WI38 (cell line): ENCODE data around the gene PFDN1.

ENCODE experiments used
- H3K4me3 ChIP-seq: 2 replicates; pipeline ENCODE4 v1.5.1; 2011; ENCODE audit warnings: low read depth, mild to moderate bottlenecking, control low read depth, low read length
- TF ChIP-seq, protein P1 (sequence below): IDR thresholded peaks from 2 replicates; pipeline ENCODE4 v1.5.1; 2012; ENCODE audit warnings: low read depth, mild to moderate bottlenecking, control low read depth, low read length

Gene PFDN1

DNA sequence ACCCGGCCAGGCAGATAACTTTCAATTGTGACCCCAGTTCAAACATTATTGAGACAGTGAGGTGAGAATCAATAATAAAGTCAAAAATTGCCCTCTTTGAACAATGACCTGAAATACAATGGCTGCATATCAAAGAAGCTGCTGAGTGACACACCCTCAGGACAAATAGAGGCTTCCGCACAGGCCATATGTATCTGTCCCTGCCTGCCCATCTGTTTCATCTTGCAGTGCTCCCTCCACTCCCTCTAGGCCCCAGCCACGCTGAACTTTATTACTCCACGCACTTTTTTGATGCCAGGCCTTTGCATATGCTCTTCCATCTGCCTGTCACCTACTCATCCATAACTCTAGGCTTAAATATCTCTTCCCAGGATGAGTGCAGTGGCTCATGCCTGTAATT is 15.9 kb upstream of the PFDN1 start:
- H3K4me3 ChIP-seq = no peak overlapping the region
- TF ChIP-seq, protein P1, sequence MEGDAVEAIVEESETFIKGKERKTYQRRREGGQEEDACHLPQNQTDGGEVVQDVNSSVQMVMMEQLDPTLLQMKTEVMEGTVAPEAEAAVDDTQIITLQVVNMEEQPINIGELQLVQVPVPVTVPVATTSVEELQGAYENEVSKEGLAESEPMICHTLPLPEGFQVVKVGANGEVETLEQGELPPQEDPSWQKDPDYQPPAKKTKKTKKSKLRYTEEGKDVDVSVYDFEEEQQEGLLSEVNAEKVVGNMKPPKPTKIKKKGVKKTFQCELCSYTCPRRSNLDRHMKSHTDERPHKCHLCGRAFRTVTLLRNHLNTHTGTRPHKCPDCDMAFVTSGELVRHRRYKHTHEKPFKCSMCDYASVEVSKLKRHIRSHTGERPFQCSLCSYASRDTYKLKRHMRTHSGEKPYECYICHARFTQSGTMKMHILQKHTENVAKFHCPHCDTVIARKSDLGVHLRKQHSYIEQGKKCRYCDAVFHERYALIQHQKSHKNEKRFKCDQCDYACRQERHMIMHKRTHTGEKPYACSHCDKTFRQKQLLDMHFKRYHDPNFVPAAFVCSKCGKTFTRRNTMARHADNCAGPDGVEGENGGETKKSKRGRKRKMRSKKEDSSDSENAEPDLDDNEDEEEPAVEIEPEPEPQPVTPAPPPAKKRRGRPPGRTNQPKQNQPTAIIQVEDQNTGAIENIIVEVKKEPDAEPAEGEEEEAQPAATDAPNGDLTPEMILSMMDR = no peak

DNA sequence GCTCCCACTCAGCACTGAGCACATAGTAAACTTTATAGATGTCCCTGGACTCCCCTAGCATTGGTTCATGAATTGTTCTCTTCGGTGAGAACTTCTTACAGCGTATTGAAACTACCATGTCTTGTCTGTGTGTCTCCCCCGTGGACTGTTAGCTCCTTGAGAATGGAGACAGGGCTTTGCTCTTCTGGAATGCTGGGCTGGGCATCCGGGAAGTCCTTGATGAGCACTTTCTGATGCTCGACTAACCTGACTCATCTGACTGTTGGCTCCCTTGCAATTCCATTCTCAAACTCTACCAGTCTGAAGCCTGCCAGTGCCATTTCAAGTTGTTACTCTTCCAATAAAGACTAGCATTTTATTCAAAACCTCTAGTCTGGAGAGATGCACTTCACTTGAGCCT is 15.0 kb upstream of the PFDN1 start:
- TF ChIP-seq, protein P1 = no peak

DNA sequence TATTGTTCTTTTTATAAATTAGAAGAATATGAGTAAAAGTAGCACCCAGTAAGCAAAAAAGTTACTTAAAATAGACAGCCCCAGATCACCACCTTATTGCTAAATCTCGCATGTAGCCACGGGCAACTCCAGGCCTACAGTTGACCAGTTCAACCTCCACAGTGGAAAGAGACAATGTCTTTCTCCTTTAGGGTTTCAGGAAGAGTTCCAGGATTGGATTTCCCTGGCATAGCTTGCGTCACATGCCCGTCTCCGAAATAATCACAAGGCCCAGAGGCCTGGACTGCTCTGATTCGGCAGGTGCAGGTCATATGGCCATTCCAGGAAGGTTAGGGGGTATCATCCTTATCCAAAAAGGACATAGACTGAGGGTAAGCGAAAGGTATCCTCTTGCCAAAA is 9.9 kb upstream of the PFDN1 start:
- TF ChIP-seq, protein P1 = no peak
- no peak overlapping the region for H3K4me3 ChIP-seq

More for the DNA sequence above, 15.0 kb upstream of the PFDN1 start:
- no peak overlapping the region for H3K4me3 ChIP-seq

DNA sequence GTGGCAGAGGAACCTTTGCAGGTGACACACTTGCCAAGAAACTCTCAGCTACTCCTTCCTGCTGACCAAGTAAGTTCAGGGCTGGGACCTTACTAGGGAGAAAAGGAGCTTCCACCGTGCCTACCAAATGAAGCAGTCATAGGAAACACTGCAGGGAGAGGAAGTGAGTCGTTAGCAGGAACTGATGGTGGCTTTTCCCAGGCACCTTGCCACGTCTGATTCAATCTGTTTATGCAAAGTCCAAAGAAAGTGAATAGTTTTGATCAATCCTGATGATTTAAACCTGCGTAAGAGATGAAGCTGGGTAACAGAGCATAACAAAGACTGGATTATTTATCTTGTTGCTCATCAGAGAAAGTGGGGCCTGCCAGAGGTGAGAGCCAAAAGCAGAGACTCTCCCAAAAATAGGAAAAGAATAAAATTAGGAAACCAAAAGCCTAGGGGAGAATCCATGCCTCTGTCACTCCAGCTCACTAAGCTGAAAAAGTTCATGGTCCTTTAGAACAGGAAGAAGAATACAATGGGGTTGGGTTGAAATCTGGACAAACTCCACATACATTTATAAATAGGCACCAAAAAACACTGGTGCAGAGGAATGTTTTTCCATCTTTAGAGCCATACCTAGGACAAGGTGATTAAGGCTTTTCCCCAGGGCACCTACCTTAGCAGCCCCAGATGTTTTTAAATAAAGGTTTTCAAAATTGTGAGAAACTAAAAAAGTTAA is 9.3 kb upstream of the PFDN1 start:
- TF ChIP-seq, protein P1 = no peak
- no peak overlapping the region; the same call in 1 of the 2 replicates for H3K4me3 ChIP-seq

DNA sequence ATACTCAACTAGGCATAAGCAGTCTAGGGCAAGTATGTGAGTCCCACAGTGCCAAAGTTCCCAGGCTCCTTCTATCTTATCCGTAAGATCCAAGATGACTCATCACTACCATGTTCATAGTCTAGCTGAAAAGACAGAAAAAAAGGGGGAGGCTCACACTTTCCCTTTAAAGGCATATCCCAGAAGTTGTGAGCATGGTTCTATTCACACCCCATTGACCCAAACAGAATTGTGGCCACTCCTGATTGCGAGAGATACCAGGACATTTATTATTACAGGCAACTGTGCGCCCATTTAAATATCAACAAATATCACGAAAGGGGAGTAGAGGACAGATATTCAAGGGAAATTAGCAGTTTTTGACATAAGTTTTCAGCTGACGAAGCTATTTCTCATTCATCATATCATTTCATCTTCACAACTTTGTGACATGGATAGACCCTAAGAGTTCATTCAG is 8.1 kb upstream of the PFDN1 start:
- TF ChIP-seq, protein P1 = no peak
- H3K4me3 ChIP-seq = no peak overlapping the region

DNA sequence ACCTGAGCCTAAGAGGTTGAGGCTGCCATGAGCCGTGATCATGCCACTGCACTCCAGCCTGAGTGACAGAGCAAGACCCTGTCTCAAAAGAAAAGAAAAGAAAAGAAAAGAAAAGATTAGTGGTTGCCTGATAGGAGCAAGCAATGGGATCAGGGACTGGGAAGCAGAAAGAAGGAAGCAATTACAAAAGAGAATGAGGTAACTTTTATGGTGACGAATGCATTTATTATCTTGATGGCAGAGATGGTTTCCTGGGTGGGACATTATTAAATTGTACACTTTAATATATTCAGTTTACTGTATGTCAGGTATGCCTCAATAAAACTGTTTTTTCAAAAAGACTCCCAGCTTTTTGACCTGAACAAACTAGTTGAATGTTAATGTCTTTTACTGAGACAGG is 7.5 kb upstream of the PFDN1 start:
- TF ChIP-seq, protein P1 = no peak
- H3K4me3 ChIP-seq = no peak overlapping the region

DNA sequence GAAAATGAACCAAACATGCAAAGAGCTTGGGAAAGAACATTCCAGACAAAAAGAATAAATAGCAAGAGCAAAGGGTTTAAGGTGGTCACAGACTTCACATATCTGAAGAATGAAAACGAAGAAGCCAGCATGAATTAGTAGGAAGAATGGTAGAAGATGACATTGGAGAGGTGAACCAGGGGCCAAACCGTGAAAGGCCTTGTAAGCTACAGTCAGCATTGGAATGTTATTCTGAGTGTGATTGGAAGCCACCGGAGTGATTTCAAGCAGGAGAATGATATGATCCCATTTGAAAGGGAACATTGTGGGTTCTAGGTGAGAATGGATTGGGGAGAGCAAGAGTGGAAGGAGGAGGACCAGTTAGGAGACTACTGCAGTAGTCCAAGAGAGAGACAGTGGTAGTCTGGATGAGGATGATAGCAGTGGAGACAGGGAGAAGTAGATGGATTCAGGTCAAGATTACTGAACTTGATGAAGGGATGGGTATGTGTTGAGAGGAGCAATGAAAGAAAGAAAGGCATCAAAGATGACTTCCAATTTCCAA is 6.9 kb upstream of the PFDN1 start:
- TF ChIP-seq, protein P1 = no peak
- no peak overlapping the region for H3K4me3 ChIP-seq
